GM19043 (cell line): ENCODE results near the gene NDUFA13.
"Not testable (repeated sequence)": the region's sequence is repeated elsewhere in the genome, so short reads cannot be mapped to it uniquely, and the experiment has no call there.

ENCODE experiments used
- ATAC-seq: cut with Tn5 transposase; IDR thresholded peaks from one replicate; pipeline ENCODE4 v1.9.1; 2021; ENCODE audit warnings: low read depth; ENCODE audit not compliant: unreplicated experiment

Gene NDUFA13

GRCh38 chr19:19515642-19516519, at the start of gene NDUFA13:
Gene NDUFA13 (plus strand): TSS chr19:19516225. CDS start chr19:19516239, 14 bp downstream.
- ATAC-seq: peak; percentile 79

GRCh38 chr19:19468424-19469050, 47.5 kb upstream of the NDUFA13 start:
- ATAC-seq: no peak

GRCh38 chr19:19470579-19470978, 45.4 kb upstream of the NDUFA13 start:
- ATAC-seq: no peak

- ATAC-seq: no peak
These were observed 44.3 kb upstream of the NDUFA13 start for GRCh38 chr19:19471682-19472081.

GRCh38 chr19:19472106-19472505, 43.9 kb upstream of the NDUFA13 start:
- ATAC-seq: not testable (repeated sequence)

GRCh38 chr19:19475015-19475765, 40.8 kb upstream of the NDUFA13 start:
- no peak for ATAC-seq

GRCh38 chr19:19475849-19476828, 39.9 kb upstream of the NDUFA13 start:
- no peak for ATAC-seq

GRCh38 chr19:19477705-19478383, 38.2 kb upstream of the NDUFA13 start:
- ATAC-seq: no peak

- no peak for ATAC-seq
These were observed 35.3 kb upstream of the NDUFA13 start for GRCh38 chr19:19480688-19481087.

- no peak for ATAC-seq
These were observed 33.0 kb upstream of the NDUFA13 start for GRCh38 chr19:19482809-19483596.

GRCh38 chr19:19485161-19485997, 30.6 kb upstream of the NDUFA13 start:
- ATAC-seq: no peak

- no peak for ATAC-seq
These were observed 30.1 kb upstream of the NDUFA13 start for GRCh38 chr19:19485998-19486290.

- no peak for ATAC-seq
These were observed 29.5 kb upstream of the NDUFA13 start for GRCh38 chr19:19486343-19487076.

- no peak for ATAC-seq
These were observed 28.7 kb upstream of the NDUFA13 start for GRCh38 chr19:19487077-19487949.

- no peak for ATAC-seq
These were observed 27.8 kb upstream of the NDUFA13 start for GRCh38 chr19:19487950-19488874.
